Peyer's patch (tissue), 4 donors: ENCODE results near the gene SALL1.

Source experiments
- CTCF ChIP-seq, 6 experiments: fragments of 450-650 bp in 4 of 6; fragments of 200-600 bp in 2 of 6; sonication (generic) in 1 of 6; IDR thresholded peaks; one replicate each; pipeline ENCODE4 v1.5.1; 2017 to 2019; ENCODE audit warnings: antibody characterized with exemption in 6 of 6, mild to moderate bottlenecking in 3 of 6, moderate library complexity in 1 of 6
- POLR2A ChIP-seq, 2 donors: fragments of 450-650 bp; IDR thresholded peaks; one replicate each; pipeline ENCODE4 v1.5.1; 2017; ENCODE audit warnings: antibody characterized with exemption in 2 of 2, mild to moderate bottlenecking in 2 of 2, moderate library complexity in 2 of 2

GRCh38 chr16:51166541-51166940, 15.5 kb upstream of the SALL1 start:
- TF ChIP-seq CTCF (IDR thresholded peaks at IDR 0.05) (no peak), POLR2A (IDR thresholded peaks at IDR 0.05) (no peak)
